SK-MEL-5 (cell line): ENCODE measurements around the gene BBS5. TPM values are rescaled to one million over a fixed set of nuclear protein-coding genes. Genes with fewer than 3 reads are reported as not detected.
"Not testable (repeated sequence)": the region's sequence is repeated elsewhere in the genome, so short reads cannot be mapped to it uniquely, and the experiment has no call there.

Experiments
- DNase-seq: peaks from one replicate; pipeline ENCODE4 v3.0.0-alpha.2; 2016; ENCODE audit warnings: low read depth, low spot score
- in situ Hi-C: cut with HindIII; loops from 2 replicates; pipeline ENCODE4 v1.10.0; 2016; ENCODE audit warnings: low sequenced_read_pairs, high pct_unique_total_duplicates, low pct_unique_long_range_greater_than_20kb
- total RNA-seq: library from RNA; depleted of rRNA; stranded (reverse); fragments of >200 nt; shearing (Covaris generic); gene quantifications from 2 replicates; pipeline ENCODE4 v1.2.3, GENCODE V29; 2014; rRNA removed

BBS5 gene
- total RNA-seq, 1 experiment from 2014 or later: 19.2 TPM

DNA sequence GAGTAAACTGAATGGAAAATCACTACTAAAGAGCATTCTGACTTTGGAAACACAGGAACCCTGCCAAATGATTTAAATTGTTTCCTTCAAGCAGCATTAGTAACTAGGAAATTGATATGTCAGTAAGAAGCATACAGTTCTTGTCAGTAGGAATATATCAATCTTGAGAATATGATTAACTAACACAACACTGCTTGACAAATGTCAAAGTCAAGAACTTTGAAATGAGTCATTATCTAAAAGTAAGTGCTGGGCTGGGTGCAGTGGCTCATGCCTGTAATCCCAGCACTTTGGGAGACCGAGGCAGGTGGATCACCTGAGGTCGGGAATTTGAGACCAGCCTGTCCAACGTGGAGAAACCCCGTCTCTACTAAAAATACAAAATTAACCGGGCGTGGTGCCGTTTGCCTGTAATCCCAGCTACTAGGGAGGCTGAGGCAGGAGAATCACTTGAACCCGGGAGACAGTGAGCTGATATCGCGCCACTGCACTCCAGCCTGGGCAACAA is 37.2 kb downstream of the BBS5 start:
- in situ Hi-C loops, DNase-seq: not testable (repeated sequence)

- in situ Hi-C loops: no loop called here
- DNase-seq: no peak
Measured at GRCh38 chr2:169520896-169521295, 41.6 kb downstream of the BBS5 start.

DNA sequence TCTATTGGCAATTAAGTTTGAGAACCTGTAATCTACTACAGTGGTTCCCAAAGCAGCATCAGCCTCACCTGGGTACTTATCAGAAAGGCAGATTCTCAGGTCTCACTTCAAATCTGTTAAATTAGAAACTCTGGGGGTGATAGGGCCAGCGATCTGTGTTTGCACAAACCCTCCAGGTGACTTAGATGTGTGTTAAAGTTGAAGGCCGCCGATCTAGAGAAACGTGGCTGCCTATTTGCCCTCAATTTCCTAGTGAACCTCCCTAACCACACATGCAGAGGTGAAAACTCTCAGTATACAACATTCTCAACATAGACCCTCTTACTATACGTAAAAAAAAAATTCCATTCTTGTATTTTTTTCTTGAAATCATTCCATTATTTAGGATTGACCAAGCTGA is 44.4 kb downstream of the BBS5 start:
- in situ Hi-C loops: no loop called here
- DNase-seq: no peak

GRCh38 chr2:169525434-169525833 is 46.1 kb downstream of the BBS5 start:
- in situ Hi-C loops: no loop called here
- DNase-seq: no peak

GRCh38 chr2:169526451-169526850 is 47.2 kb downstream of the BBS5 start:
- in situ Hi-C loops: no loop called here
- no peak for DNase-seq

DNA sequence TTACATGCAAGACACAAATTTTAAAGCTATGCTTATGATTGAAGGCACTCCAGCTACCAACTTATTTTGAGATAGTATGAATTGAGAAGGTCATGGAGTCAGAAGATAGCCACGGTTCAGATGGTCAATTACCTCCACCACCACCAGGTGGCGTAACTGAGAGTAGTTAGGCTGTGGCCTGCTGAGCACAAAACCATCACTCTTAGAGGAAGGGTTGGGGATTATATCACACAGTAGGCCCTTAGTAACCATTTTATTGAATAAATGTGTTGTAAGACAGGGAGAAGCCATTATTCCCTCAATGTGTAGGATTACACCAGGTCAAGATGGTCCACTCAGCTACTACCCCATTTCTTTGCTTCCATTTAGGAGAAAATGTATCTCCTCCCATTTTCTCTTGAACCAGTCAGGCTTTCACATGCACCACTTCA is 49.0 kb downstream of the BBS5 start:
- peak; percentile 75 for DNase-seq
- in situ Hi-C loops: no loop called here

DNA sequence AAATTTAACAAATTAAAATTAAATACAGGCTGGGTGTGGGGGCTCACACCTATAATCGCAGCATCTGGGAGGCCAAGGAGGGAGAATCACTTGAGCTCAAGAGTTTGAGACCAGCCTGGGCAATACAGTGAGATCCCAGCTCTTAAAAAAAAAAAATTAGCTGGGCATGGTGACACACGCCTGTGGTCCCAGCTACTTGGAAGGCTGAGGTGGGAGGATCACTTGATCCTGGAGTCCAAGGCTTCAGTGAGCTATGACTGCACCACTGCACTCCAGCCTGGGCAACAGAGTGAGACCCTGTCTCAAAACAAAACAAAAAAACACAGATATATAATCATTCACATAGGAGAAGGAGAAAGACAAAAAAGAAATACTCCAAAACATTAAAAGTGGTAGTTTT is 60.2 kb downstream of the BBS5 start:
- in situ Hi-C loops, DNase-seq: not testable (repeated sequence)

GRCh38 chr2:169540146-169540545 is 60.9 kb downstream of the BBS5 start:
- in situ Hi-C loops: no loop called here
- no peak for DNase-seq

DNA sequence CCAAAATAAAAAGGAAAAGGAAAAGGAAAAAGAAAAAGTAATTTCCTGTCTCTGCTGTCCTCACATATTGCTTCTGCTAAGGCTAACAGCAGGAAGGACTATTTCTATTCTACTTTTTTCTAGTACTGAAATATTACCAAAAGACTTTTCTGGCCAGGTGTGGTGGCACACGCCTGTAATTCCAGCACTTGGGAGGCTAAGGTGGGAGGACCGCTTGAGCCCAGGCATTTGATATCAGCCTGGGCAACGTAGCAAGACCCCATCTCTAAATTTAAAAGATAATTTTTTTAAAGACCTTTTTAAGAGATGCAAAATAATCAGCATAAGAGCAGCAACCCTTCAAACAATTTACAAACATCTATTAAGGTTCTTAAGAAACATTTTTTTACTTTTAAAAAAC is 63.1 kb downstream of the BBS5 start:
- no peak for DNase-seq
- in situ Hi-C loops: no loop called here

DNA sequence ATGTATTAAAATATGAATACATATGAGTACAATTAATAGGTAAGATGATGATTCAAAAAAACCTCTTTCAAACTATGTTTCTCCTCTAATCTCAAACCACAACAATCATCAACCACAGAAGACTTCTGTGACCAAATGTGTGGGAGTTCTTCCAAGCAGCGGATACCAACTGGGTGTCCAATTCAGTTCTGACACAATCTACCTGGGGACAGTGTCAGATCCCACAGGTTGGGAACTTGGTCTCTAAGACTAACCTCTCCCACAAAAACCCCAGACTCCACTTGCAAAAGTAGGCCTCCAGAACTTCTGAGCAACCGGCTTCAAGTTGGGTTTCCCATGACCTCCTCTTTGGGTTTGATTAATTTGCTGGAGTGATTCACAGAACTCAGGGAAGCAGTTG is 67.5 kb downstream of the BBS5 start:
- in situ Hi-C loops: no loop called here
- no peak for DNase-seq

Other genes starting within 250 kb of the BBS5 start
- gene LRP2, start 117.0 kb upstream of the BBS5 start, total RNA-seq: 9.2 and 15.6 TPM in 2 replicates
- gene KLHL41, start 30.2 kb downstream of the BBS5 start, total RNA-seq: 0.98 and 1.3 TPM in 2 replicates
- 55.7 and 59.0 TPM in 2 replicates for gene FASTKD1, start 94.4 kb downstream of the BBS5 start, total RNA-seq
- gene PPIG, start 104.9 kb downstream of the BBS5 start, total RNA-seq: 25.7 and 26.0 TPM in 2 replicates
- gene CFAP210, start 214.9 kb downstream of the BBS5 start, total RNA-seq: not detected in 2 replicates
- 1.2 and 3.3 TPM in 2 replicates for gene PHOSPHO2, start 215.0 kb downstream of the BBS5 start, total RNA-seq